Adrenal gland (tissue), 12 donors: Measurements from ENCODE around the gene TMEM145. TPM values are rescaled to one million over a fixed set of nuclear protein-coding genes. Genes with fewer than 3 reads are reported as not detected.
A peak's percentile ranks its signal among the peaks of the same experiment; 100 is the strongest.
"Not testable (repeated sequence)": the region's sequence is repeated elsewhere in the genome, so short reads cannot be mapped to it uniquely, and the experiment has no call there.

Experiments used
- DNase-seq, 7 donors: peaks; one replicate each; pipeline ENCODE4 v3.0.0-alpha.2; 2019 to 2020
- H3K27ac ChIP-seq, 5 donors: fragments of 200-600 bp; sonication (generic) in 4 of 5; 1 replicate in 3 of 5; 2 replicates in 2 of 5; pipeline versions ENCODE4 v1.5.1 to v1.8.0; 2016 to 2020; ENCODE audit warnings: mild to moderate bottlenecking in 1 of 5
- H3K27me3 ChIP-seq: fragments of 200-600 bp; 2 replicates; pipeline ENCODE4 v1.8.0; 2021
- H3K36me3 ChIP-seq, 2 donors: fragments of 200-600 bp; replicated peaks in 1 of 2; 1 replicate in 1 of 2; 2 replicates in 1 of 2; pipeline versions ENCODE4 v1.5.1 to v1.8.0; 2018 to 2022
- H3K4me1 ChIP-seq, 2 donors: fragments of 200-600 bp; replicated peaks in 1 of 2; 1 replicate in 1 of 2; 2 replicates in 1 of 2; pipeline versions ENCODE4 v1.5.1 to v1.8.0; 2018 to 2021
- H3K4me3 ChIP-seq, 4 donors: fragments of 200-600 bp; sonication (generic) in 3 of 4; one replicate each; pipeline ENCODE4 v1.5.1; 2016 to 2018
- H3K9me3 ChIP-seq, 3 donors: fragments of 200-600 bp; sonication (generic) in 1 of 3; replicated peaks in 1 of 3; 1 replicate in 2 of 3; 2 replicates in 1 of 3; pipeline versions ENCODE4 v1.5.1 to v1.8.0; 2016 to 2021
- POLR2A ChIP-seq, 2 donors: fragments of 450-650 bp; IDR thresholded peaks; one replicate each; pipeline ENCODE4 v1.6.1; 2017; ENCODE audit warnings: antibody characterized with exemption in 2 of 2, mild to moderate bottlenecking in 2 of 2, moderate library complexity in 1 of 2
- WGBS, 4 donors: extraction: QIAGEN DNeasy Blood & Tissue Kit in 2 of 4; methylation state at CpG; one replicate each; pipeline versions ENCODE4 v1.1.5 to v1.1.7; 2013 to 2017; 5-methylcytosine and 5-hydroxymethylcytosine counted together
- intact Hi-C, 2 donors: fragments of 100-400 bp; cut with DNase I; formaldehyde crosslinking; loops; one replicate each; pipeline versions ENCODE4 v1.14.1 to v1.15.0; 2022 to 2023
- polyA plus RNA-seq, 3 donors: library from polyadenylated mRNA; stranded (reverse); fragments of 200-250 nt in 2 of 3; fragments of 350-450 nt in 1 of 3; fragmentation: Illumina TruSeq in 1 of 3; extraction: RNeasy Lipid Tissue Mini Kit (QIAGEN cat#74804) in 1 of 3; gene quantifications; one replicate each; pipeline ENCODE4 v1.2.3, GENCODE V29; 2013 to 2014
- total RNA-seq, 9 donors: library from RNA; depleted of rRNA in 4 of 9; stranded (reverse); fragments of >200 nt in 4 of 9; fragments of 120-200 nt in 1 of 9; fragmentation: NEBNext Ultra II Directional in 1 of 9; extraction: Animal tissue kit (Norgen Biotek cat#: 25700) in 1 of 9; gene quantifications; one replicate each; pipeline versions ENCODE4 v1.1.0 to v1.2.4, GENCODE V29; 2013 to 2023
- TF ChIP-seq, protein P1 (sequence below), 6 experiments: fragments of 450-650 bp in 4 of 6; fragments of 200-600 bp in 2 of 6; sonication (generic) in 1 of 6; IDR thresholded peaks; 1 replicate in 5 of 6; 2 replicates in 1 of 6; pipeline versions ENCODE4 v1.5.1 to v1.8.0; 2016 to 2021; ENCODE audit warnings: antibody characterized with exemption in 6 of 6, mild to moderate bottlenecking in 2 of 6, moderate library complexity in 1 of 6
- donor health status: healthy with polysubstance abuse.
- donor health status: Bipolar disorder and iron deficiency.
- donor health status: DM: yes; HTN: yes; CAD: no.
- donor health status: DM: no; HTN: no; CAD: no.
- donor health status: DM: no; HTN: no; CAD: no.
- donor health status: DM: yes; HTN: yes; CAD: no.

TMEM145 gene
- total and polyA plus RNA-seq, 12 donors = 0.94 to 31.7 (median 4.5) TPM; not detected in 3

DNA sequence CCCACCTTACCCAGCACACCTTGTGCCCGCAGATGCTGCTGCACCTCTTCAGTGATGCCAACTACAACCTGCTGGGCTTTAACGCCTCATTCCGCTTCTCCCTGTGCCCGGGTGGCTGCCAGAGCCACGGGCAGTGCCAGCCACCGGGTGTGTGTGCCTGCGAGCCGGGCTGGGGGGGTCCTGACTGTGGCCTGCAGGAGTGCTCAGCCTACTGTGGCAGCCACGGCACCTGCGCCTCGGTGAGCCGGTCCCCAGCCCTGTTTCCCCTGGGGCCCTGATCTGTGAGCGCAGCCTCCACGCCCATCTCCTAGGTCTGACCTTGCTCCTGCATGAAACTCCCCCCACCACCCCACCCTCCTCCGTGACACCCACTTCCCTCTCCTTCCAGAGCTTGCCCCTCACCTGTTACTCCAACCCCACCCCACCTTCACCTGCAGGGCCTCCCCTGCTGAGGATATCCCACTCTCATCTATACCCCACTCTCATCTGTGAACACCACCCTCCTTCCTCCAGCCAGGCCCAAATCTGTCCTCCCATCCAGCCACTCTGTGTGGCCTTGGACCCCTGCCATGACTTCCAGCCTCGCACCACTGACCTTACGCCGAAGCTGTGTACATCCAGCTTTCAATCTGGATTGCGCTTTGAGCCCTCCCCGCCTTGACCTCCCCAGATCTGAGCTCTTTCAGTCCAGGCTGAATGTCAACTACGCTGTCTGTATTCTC lies 21.0 kb downstream of the TMEM145 start:
- intact Hi-C loops = no loop called here
- TF ChIP-seq, protein P1, sequence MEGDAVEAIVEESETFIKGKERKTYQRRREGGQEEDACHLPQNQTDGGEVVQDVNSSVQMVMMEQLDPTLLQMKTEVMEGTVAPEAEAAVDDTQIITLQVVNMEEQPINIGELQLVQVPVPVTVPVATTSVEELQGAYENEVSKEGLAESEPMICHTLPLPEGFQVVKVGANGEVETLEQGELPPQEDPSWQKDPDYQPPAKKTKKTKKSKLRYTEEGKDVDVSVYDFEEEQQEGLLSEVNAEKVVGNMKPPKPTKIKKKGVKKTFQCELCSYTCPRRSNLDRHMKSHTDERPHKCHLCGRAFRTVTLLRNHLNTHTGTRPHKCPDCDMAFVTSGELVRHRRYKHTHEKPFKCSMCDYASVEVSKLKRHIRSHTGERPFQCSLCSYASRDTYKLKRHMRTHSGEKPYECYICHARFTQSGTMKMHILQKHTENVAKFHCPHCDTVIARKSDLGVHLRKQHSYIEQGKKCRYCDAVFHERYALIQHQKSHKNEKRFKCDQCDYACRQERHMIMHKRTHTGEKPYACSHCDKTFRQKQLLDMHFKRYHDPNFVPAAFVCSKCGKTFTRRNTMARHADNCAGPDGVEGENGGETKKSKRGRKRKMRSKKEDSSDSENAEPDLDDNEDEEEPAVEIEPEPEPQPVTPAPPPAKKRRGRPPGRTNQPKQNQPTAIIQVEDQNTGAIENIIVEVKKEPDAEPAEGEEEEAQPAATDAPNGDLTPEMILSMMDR (IDR thresholded peaks at IDR 0.05) = no peak
- no peak for TF ChIP-seq POLR2A (IDR thresholded peaks at IDR 0.05)
- peak; percentile 53 to 80 (median 68) for DNase-seq

DNA sequence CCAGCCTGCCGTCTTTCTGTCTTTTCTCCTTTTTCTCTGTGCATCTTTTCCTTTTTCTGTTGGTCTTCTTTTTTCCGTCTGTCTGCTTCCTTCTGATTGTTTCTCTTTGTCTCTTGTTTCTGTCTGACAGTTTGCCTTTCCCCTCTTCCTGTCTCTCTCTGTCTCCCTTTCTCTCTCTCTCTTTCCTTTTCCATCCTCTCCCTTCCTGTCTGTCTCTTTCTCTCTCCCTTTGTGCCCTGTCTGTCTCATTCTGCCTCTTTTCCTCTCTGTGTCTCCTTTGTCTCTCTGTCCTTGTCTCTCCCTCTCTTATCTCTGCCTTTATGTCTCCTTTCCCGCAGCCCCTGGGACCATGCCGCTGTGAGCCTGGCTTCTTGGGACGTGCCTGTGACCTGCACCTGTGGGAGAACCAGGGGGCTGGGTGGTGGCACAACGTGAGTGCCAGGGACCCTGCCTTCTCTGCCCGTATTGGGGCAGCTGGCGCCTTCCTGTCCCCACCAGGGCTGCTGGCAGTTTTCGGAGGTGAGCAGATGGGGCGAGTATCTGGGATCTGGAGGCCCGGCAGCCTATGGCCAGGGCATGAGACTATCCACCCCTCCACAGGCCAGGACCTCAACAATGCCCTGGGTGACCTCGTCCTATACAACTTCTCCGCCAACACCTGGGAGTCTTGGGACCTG lies 21.7 kb downstream of the TMEM145 start:
- Histone ChIP-seq H3K36me3 (peaks cover 0 to 16% of the 10 kb centered on the region in 2 donors), H3K4me3 (no peak overlapping the region), H3K27ac (no peak overlapping the region), H3K4me1 (peaks cover 0 to 13% of the 10 kb centered on the region in 2 donors), H3K9me3 (no peaks in the 10 kb centered on the region), H3K27me3 (no peaks in the 10 kb centered on the region)
- intact Hi-C loops = no loop called here
- TF ChIP-seq POLR2A (IDR thresholded peaks at IDR 0.05) = no peak
- TF ChIP-seq, protein P1 (IDR thresholded peaks at IDR 0.05) = no peak
- no peak for DNase-seq
- WGBS, 4 donors = 62 to 75% (median 73%) methylated on average over 9 to 13 of the region's 13 CpGs

More for the DNA sequence above, 21.0 kb downstream of the TMEM145 start:
- Histone ChIP-seq H3K27me3 (no peaks in the 10 kb centered on the region), H3K4me1 (peaks cover 0 to 13% of the 10 kb centered on the region in 2 donors), H3K9me3 (no peaks in the 10 kb centered on the region), H3K27ac (peak overlapping the region in 1 of 5 donors; percentile 20), H3K4me3 (no peak overlapping the region), H3K36me3 (peaks cover 0 to 16% of the 10 kb centered on the region in 2 donors)
- WGBS, 4 donors = 32 to 58% (median 49%) methylated on average over 13 to 21 of the region's 21 CpGs

DNA sequence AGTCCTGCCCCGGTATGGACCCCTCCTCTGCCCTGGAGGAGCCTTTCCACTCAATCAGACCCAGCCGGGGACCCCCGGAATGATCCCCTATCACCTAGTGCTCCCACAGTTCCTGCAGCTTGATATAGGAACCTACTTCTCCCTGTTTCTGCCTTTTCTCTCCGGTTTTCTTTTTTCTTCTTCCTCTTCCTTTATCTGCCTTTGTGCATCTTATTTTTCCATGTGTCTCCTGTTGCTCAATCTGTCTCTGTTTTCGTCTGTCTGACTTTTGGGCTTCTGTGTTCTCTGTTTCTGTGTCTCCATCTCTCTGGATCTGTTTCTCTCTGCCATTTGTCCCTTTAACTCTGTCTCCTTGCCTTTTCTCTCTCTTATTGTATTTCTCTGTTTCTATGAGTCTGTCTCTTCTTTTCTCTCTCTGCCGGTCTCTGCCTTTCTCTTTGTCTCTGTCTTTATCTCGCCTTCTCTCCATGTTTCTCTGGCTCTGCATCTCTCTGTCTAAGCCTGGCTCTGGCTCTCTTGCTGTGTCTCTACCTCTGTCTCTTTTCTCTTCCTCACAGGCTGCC lies 22.3 kb downstream of the TMEM145 start:
- WGBS, 4 donors = 85 to 88% (median 88%) methylated on average over 7 of the region's 7 CpGs
- H3K36me3 ChIP-seq = peaks cover 0 to 16% of the 10 kb centered on the region in 2 donors
- H3K9me3 ChIP-seq = no peaks in the 10 kb centered on the region
- H3K4me3 ChIP-seq = no peak overlapping the region
- no peak for DNase-seq
- H3K4me1 ChIP-seq = peaks cover 0 to 13% of the 10 kb centered on the region in 2 donors
- no peak overlapping the region for H3K27ac ChIP-seq
- H3K27me3 ChIP-seq = no peaks in the 10 kb centered on the region
- intact Hi-C loops = no loop called here
- TF ChIP-seq, protein P1 (IDR thresholded peaks at IDR 0.05) = no peak
- TF ChIP-seq POLR2A (IDR thresholded peaks at IDR 0.05) = no peak

DNA sequence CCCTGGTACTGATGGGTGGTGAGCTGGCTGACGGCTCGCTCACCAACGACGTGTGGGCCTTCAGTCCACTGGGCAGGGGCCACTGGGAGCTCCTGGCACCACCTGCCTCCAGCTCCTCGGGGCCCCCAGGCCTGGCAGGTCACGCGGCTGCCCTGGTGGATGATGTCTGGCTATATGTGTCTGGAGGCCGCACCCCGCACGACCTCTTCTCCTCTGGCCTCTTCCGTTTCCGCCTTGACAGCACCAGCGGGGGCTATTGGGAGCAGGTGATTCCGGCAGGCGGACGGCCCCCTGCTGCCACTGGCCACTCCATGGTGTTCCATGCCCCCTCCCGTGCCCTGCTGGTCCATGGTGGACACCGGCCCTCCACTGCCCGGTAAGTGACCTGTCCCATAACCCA lies 22.9 kb downstream of the TMEM145 start:
- Histone ChIP-seq H3K4me3 (no peak overlapping the region), H3K9me3 (no peaks in the 10 kb centered on the region), H3K27ac (no peak overlapping the region), H3K4me1 (peaks cover 0 to 13% of the 10 kb centered on the region in 2 donors), H3K36me3 (peaks cover 0 to 16% of the 10 kb centered on the region in 2 donors), H3K27me3 (no peaks in the 10 kb centered on the region)
- 89 to 94% (median 90%) methylated on average over 4 to 19 of the region's 19 CpGs for WGBS, 4 donors
- no peak for DNase-seq
- TF ChIP-seq, protein P1 (IDR thresholded peaks at IDR 0.05) = no peak
- TF ChIP-seq POLR2A (IDR thresholded peaks at IDR 0.05) = no peak
- intact Hi-C loops = no loop called here

DNA sequence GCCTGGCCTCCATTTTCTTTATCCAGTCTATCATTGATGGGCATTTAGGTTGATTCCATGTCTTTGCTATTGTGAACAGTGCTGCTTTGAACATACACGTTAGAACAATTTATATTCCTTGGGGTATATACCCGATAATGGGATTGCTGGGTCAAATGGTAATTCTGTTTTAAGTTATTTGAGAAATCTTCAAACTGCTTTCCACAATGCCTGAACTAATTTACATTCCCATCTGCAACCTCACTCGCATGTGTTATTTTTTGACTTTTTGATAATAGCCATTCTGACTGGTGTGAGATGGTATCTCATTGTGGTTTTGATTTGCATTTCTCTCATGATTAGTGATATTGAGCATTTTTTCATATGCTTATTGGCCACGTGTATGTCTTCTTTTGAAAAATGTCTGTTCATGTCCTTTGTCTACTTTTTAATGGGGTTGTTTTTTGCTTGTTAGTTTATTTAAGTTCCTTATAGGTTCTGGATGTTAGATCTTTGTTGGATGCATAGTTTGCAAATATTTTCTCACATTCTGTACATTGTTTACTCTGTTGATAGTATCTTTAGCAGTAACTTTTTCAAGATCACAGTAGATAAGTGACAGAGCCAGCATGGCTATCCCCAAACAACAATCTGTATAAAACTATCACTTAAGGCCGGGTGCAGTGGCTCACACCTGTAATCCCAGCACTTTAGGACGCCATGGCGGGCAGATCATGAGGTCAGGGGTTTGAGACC lies 26.2 kb downstream of the TMEM145 start:
- DNase-seq, H3K4me3 ChIP-seq, H3K4me1 ChIP-seq, H3K27ac ChIP-seq, H3K9me3 ChIP-seq, intact Hi-C loops, H3K27me3 ChIP-seq: not testable (repeated sequence)
- 88 to 93% (median 92%) methylated on average over 7 of the region's 7 CpGs for WGBS, 4 donors
- H3K36me3 ChIP-seq = peaks cover 0 to 16% of the 10 kb centered on the region in 2 donors

DNA sequence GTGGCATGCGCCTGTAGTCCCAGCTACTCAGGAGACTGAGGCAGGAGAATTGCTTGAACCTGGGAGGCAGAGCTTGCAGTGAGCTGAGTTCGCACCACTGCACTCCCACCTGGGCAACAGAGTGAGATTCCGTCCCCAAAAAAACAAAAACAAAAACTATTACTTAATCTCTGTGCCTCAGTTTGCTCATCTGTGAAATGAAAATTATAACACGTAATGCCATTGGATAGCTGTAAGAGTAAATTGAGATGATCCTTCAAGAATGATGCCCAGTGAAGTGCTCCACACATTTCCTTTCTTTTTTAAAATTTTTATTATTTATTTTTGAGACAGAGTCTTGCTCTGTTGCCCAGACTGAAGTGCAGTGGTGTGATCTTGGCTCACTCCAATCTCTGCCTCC lies 26.8 kb downstream of the TMEM145 start:
- H3K27ac ChIP-seq, H3K4me3 ChIP-seq, H3K9me3 ChIP-seq, H3K27me3 ChIP-seq, H3K4me1 ChIP-seq, DNase-seq, intact Hi-C loops: not testable (repeated sequence)
- WGBS, 4 donors = 93 to 100% (median 94%) methylated on average over 3 to 4 of the region's 4 CpGs
- H3K36me3 ChIP-seq = peaks cover 0 to 20% of the 10 kb centered on the region in 2 donors
